Keratinocyte (primary cell): ENCODE results near the gene GINS2.

Experiments
- EZH2 ChIP-seq: IDR thresholded peaks from one replicate; pipeline ENCODE4 v1.6.1; 2012; ENCODE audit warnings: inconsistent platforms, mild to moderate bottlenecking, low read length, moderate library complexity
- TF ChIP-seq, protein P1 (sequence below), 3 experiments: IDR thresholded peaks in 1 of 3; conservative IDR thresholded peaks in 1 of 3; optimal IDR thresholded peaks in 1 of 3; 2 replicates in 2 of 3; 3 replicates in 1 of 3; pipeline versions ENCODE3 to v1.5.1; 2011; ENCODE audit warnings: low read length in 3 of 3, mild to moderate bottlenecking in 3 of 3, moderate library complexity in 2 of 3, control low read depth in 1 of 3, inconsistent platforms in 1 of 3; ENCODE audit not compliant: insufficient read depth in 2 of 3; ENCODE audit errors: extremely low read depth in 1 of 3

DNA sequence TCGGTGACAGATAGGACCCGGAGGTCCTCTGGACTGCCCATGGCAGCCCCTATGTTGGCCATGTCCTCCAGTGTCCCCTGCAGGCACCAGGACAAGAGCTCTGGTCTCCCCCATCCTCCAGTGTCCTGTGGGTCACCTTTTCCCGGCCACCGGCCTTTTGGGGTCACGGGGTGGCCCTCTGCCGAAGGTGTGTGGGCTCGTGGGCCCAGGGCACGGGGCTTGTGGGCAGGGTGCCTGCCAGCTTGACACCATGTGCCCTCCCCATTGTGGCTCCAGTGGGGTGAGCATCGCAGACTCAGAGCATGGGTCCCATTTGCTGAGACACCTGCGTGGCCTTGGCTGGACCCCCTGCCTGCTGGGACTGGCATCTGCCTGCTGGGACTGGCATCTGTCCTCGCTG is 57.5 kb downstream of the GINS2 start:
- TF ChIP-seq, protein P1, sequence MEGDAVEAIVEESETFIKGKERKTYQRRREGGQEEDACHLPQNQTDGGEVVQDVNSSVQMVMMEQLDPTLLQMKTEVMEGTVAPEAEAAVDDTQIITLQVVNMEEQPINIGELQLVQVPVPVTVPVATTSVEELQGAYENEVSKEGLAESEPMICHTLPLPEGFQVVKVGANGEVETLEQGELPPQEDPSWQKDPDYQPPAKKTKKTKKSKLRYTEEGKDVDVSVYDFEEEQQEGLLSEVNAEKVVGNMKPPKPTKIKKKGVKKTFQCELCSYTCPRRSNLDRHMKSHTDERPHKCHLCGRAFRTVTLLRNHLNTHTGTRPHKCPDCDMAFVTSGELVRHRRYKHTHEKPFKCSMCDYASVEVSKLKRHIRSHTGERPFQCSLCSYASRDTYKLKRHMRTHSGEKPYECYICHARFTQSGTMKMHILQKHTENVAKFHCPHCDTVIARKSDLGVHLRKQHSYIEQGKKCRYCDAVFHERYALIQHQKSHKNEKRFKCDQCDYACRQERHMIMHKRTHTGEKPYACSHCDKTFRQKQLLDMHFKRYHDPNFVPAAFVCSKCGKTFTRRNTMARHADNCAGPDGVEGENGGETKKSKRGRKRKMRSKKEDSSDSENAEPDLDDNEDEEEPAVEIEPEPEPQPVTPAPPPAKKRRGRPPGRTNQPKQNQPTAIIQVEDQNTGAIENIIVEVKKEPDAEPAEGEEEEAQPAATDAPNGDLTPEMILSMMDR (optimal IDR thresholded peaks at IDR 0.05 in 1 of 3, IDR thresholded peaks at IDR 0.05 in 1 of 3, conservative IDR thresholded peaks at IDR 0.05 in 1 of 3; ENCODE audit: extremely low read depth in 1 of 3, insufficient read depth in 2 of 3, low read length in 3 of 3) = no peak
- TF ChIP-seq EZH2 = no peak
